ENCODE measurements around the gene MGLL. TPM values are rescaled to one million over a fixed set of nuclear protein-coding genes. Genes with fewer than 3 reads are reported as not detected.

MGLL gene
- total RNA-seq, 1 donor from 2014 or later: 0.97 TPM

DNA sequence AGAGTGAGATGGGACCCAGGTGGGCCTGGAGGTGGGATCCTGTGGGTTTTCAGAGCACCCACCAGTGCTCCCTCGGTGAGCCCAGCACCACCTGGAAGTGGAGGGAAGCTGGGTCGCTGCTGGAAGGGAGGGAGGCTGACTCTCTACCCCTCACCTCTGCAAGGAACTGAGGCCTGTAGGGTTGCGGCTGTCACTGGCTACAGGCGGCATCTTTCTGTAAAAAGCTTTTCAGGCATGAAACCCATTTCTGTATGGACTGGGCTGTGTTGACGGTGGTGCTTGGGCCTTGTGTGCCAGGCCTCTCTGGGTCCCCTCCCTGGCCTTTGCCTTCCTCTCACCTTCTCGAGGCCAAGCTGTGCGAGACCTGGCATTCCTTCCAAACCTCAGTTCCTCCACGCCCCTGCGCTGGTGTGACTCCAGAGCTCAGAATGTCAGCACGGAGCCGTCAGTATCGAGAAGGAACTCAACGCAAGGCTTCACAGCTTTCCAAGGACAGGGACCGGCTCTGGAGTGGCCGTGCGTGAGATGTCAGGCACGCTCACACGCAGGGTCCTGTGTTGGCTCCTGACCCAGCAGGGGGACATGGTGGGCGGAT lies 133.0 kb downstream of the MGLL start:
- Mint-ChIP-seq H3K27ac (ENCODE audit: unreplicated experiment) (no peak overlapping the region), H3K27me3 (ENCODE audit: unreplicated experiment) (peaks cover 2% of the 10 kb centered on the region), H3K4me3 (ENCODE audit: unreplicated experiment) (no peak overlapping the region), H3K36me3 (ENCODE audit: low read depth, unreplicated experiment) (no peaks in the 10 kb centered on the region), H3K9me3 (ENCODE audit: unreplicated experiment) (no peaks in the 10 kb centered on the region), H3K4me1 (ENCODE audit: unreplicated experiment) (no peaks in the 10 kb centered on the region)
- TF ChIP-seq, protein P1, sequence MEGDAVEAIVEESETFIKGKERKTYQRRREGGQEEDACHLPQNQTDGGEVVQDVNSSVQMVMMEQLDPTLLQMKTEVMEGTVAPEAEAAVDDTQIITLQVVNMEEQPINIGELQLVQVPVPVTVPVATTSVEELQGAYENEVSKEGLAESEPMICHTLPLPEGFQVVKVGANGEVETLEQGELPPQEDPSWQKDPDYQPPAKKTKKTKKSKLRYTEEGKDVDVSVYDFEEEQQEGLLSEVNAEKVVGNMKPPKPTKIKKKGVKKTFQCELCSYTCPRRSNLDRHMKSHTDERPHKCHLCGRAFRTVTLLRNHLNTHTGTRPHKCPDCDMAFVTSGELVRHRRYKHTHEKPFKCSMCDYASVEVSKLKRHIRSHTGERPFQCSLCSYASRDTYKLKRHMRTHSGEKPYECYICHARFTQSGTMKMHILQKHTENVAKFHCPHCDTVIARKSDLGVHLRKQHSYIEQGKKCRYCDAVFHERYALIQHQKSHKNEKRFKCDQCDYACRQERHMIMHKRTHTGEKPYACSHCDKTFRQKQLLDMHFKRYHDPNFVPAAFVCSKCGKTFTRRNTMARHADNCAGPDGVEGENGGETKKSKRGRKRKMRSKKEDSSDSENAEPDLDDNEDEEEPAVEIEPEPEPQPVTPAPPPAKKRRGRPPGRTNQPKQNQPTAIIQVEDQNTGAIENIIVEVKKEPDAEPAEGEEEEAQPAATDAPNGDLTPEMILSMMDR (IDR thresholded peaks at IDR 0.05; ENCODE audit: unreplicated experiment): no peak
- no peak for DNase-seq (ENCODE audit: low spot score)

DNA sequence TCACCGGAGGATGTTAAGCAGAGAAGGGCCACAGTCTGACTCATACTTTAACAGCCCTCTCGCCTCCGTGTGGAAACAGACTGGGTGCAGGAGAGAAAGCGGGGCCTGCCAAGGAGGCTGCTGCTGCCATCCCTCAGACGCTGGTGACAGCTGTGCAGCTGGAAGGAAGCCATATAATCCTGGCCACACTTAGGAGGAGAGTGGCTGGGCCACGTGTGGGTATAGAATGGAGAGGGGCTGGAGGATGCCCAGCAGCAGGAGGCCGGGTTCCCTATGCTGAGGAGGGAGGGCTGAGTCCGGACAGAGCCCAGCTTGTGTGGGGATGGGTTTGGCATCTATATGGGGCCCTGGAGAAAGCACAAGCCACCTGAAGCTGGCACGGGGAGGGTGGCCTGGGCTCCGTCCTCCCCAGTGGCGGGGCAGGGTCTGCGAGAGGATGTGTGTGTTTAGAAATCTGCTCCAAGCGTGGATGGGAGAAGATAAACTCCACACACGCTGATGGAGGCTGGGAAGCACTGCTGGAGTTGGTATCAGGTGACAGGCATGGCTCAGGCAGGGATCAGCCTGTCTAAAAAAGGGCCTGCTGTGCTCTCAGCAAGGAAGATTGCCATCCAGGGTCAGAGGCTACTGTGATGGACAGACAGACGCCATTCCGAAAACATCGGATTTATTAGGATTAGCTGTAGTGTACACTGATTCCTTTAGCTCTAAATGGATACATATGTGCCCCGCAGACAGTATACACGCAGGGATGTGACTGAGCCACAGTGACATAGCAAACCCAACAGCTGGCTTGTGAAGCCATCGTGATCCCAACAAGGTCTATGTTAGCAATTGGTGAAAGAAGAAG lies 133.7 kb downstream of the MGLL start:
- Mint-ChIP-seq H3K27ac (ENCODE audit: unreplicated experiment) (no peak overlapping the region), H3K27me3 (ENCODE audit: unreplicated experiment) (peaks cover 2% of the 10 kb centered on the region), H3K9me3 (ENCODE audit: unreplicated experiment) (no peaks in the 10 kb centered on the region), H3K4me1 (ENCODE audit: unreplicated experiment) (no peaks in the 10 kb centered on the region), H3K4me3 (ENCODE audit: unreplicated experiment) (no peak overlapping the region), H3K36me3 (ENCODE audit: low read depth, unreplicated experiment) (no peaks in the 10 kb centered on the region)
- TF ChIP-seq, protein P1 (IDR thresholded peaks at IDR 0.05; ENCODE audit: unreplicated experiment): no peak
- DNase-seq (ENCODE audit: low spot score): no peak

DNA sequence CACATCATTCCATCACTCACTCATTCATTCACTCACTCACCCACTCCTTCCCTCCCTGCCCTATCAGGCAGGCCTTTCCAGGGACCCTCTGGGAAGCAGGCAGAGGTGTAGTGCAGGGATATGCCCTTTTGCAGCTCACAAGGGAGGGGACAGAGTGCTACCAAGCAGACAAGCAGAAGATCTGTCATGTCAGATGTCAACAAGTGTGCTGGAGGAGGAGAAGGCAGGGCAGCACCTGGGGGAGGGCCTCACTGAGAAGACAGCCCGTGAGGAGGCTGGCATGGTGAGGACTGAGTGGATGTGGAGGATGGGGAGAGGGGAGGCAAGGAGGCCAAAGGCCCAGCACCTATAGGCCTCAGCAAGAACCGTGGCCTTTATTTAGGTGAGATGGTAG lies 134.3 kb downstream of the MGLL start:
- no peaks in the 10 kb centered on the region for H3K9me3 Mint-ChIP-seq (ENCODE audit: unreplicated experiment)
- TF ChIP-seq, protein P1 (IDR thresholded peaks at IDR 0.05; ENCODE audit: unreplicated experiment): no peak
- H3K27me3 Mint-ChIP-seq (ENCODE audit: unreplicated experiment): no peaks in the 10 kb centered on the region
- no peaks in the 10 kb centered on the region for H3K4me1 Mint-ChIP-seq (ENCODE audit: unreplicated experiment)
- H3K36me3 Mint-ChIP-seq (ENCODE audit: low read depth, unreplicated experiment): no peaks in the 10 kb centered on the region
- no peak overlapping the region for H3K27ac Mint-ChIP-seq (ENCODE audit: unreplicated experiment)
- no peak overlapping the region for H3K4me3 Mint-ChIP-seq (ENCODE audit: unreplicated experiment)
- DNase-seq (ENCODE audit: low spot score): no peak

DNA sequence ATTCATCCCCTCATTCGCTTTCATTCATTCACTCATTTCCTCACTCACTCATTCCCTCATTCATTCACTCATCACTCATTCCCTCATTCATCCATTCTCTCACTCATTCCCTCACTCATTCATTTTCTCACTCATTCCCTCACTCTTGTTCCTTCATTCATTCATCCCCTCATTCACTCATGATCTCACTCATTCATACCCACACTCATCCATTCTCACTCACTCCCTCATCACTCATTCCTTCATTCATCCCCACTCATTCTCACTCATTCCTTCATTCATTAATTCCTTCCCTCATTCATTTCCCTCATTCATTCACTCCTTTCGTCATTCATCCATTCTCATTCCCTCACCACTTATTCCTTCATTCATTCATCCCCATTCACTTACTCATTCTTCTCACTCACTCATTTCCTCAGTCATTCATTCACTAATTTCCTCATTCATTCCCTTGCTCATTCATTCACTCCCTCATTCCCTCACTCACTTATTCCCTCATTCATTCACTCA lies 135.0 kb downstream of the MGLL start:
- no peak for DNase-seq (ENCODE audit: low spot score)
- Mint-ChIP-seq H3K36me3 (ENCODE audit: low read depth, unreplicated experiment) (no peaks in the 10 kb centered on the region), H3K4me3 (ENCODE audit: unreplicated experiment) (no peak overlapping the region), H3K4me1 (ENCODE audit: unreplicated experiment) (no peaks in the 10 kb centered on the region), H3K9me3 (ENCODE audit: unreplicated experiment) (no peaks in the 10 kb centered on the region), H3K27me3 (ENCODE audit: unreplicated experiment) (no peaks in the 10 kb centered on the region), H3K27ac (ENCODE audit: unreplicated experiment) (no peak overlapping the region)
- TF ChIP-seq, protein P1 (IDR thresholded peaks at IDR 0.05; ENCODE audit: unreplicated experiment): no peak

DNA sequence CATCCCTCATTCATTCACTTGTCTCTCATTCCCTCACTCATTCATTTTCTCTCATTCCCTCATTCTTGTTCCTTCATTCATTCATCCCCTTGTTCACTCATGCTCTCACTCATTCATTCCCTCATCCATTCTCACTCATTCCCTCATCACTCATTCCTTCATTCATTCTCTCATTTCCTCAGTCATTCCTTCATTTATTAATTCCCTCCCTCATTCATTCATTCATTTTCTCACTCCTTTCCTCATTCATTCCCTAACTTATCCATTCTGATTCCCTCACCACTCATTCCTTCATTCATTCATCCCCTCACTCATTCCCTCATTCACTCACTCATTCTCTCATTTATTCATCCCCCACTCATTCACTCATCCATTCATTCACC lies 135.8 kb downstream of the MGLL start:
- no peaks in the 10 kb centered on the region for H3K27me3 Mint-ChIP-seq (ENCODE audit: unreplicated experiment)
- no peak for DNase-seq (ENCODE audit: low spot score)
- no peak overlapping the region for H3K27ac Mint-ChIP-seq (ENCODE audit: unreplicated experiment)
- H3K36me3 Mint-ChIP-seq (ENCODE audit: low read depth, unreplicated experiment): no peaks in the 10 kb centered on the region
- no peaks in the 10 kb centered on the region for H3K4me1 Mint-ChIP-seq (ENCODE audit: unreplicated experiment)
- TF ChIP-seq, protein P1 (IDR thresholded peaks at IDR 0.05; ENCODE audit: unreplicated experiment): no peak
- no peaks in the 10 kb centered on the region for H3K9me3 Mint-ChIP-seq (ENCODE audit: unreplicated experiment)
- no peak overlapping the region for H3K4me3 Mint-ChIP-seq (ENCODE audit: unreplicated experiment)
